ENCODE measurements around the gene JAKMIP3.

JAKMIP3 gene

DNA sequence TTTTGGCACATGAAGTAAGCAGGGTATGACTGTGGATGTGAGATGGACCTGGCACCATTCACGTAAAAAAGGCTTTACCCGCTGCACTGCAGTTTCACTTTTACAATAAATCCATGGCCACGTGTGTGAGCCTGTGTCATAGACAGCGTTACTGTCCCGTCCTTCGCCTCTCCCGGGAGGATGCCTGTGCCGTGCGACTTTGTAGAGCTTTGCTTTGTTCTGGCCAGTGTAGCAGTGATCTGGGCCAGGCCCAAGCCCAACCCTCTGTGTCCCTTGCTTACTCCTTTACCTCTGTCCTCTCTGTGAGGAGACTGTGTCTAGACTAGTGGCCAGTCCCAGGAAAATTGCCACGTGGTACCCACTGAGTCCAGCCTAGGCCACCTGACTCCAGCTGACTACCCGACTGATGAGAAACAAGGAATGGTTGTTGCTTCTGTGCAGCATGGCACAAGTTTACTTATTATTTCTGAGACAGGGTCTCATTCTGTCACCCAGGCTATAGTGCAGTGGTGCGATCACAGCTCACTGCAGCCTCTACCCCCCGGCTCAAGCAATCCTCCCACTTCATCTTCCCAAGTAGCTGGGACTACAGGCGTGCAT lies 48.1 kb downstream of the JAKMIP3 start:
- no peak for DNase-seq

DNA sequence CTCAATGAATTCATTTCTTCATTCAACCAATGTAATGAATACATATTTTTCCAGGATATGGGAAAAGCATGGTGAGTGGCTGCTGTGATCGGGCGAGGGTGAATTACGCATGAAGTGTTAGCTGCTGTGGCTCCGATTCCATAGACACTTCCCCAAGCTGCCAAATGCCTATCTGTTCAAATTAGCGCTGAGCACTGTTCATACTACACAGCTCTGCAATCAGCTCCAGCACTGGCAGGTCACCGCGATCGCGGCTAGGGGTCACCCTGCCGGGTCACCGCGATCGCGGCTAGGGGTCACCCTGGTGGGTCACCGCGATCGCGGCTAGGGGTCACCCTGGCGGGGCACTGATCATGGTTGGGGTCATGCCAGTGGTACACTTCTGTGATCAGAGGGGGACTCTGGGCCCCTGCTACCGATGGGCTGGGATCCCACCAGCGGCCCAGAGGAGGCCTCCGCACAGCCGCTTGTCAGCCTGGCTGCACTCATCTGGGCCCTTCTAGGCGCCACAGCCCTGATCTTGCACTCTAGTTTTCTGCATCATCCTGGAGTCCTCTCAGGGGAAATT lies 49.3 kb downstream of the JAKMIP3 start:
- no peak for DNase-seq
